ENCODE measurements around the gene TARS3. TPM values are rescaled to one million over a fixed set of nuclear protein-coding genes. Genes with fewer than 3 reads are reported as not detected.

TARS3 gene
- total and polyA plus RNA-seq, 8 donors, result 3.4 to 53.1 (median 15.6) TPM

DNA sequence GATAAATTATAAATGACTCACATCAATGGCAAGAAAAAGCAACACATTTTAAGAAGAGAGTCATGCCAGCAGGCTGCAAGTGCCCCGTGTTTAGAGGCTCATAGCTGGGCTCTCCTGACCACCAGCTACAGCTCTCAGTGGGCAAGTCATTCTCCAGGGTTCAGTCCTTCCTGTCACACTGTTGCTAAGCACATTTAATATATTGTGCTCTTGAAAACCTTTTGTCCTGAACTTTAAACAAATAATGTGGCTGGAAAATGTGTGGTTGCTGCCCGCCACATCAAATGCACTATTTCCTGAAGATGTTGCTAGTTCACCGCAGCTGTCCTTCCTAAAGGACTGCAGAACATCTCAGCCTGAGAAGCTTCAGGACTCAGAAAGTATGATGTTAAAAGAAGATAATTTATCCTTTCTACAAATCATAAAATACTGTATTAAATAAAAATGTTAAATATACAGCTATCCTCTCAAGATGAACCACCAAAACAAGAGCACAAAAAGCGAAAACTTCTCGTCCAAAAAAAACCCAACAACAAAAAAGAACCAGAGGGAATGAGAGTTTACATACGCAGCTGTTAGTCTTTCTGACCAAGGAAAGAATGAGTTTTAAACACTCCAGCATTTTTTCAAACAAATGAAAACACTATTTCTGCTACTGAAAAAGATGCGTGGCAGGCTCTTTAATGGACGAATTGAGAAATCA lies 951 bp downstream of the TARS3 start:
- Histone ChIP-seq H3K9me3 (no peaks in the 10 kb centered on the region), H3K27me3 (no peaks in the 10 kb centered on the region), H3K27ac (peak overlapping the region; percentile 93 to 100 (median 95)), H3K36me3 (peaks cover 11 to 37% (median 36%) of the 10 kb centered on the region in 4 donors), H3K4me1 (peaks cover 0 to 23% (median 16%) of the 10 kb centered on the region in 4 donors), H3K4me3 (peak overlapping the region; percentile 84 to 94 (median 88))
- peak in 1 of 2 donors; percentile 53 for DNase-seq
- TF ChIP-seq CTCF (IDR thresholded peaks at IDR 0.05), result no peak
- TF ChIP-seq POLR2AphosphoS5 (IDR thresholded peaks at IDR 0.05), result peak in 1 of 3 donors; percentile 17
- no peak for TF ChIP-seq POLR2A (IDR thresholded peaks at IDR 0.05)
- 2 to 4% (median 4%) methylated on average over 8 of the region's 8 CpGs for WGBS, 5 donors
- intact Hi-C loops (cut with DNase I; ENCODE audit: low total_unique reads), result no loop called here

DNA sequence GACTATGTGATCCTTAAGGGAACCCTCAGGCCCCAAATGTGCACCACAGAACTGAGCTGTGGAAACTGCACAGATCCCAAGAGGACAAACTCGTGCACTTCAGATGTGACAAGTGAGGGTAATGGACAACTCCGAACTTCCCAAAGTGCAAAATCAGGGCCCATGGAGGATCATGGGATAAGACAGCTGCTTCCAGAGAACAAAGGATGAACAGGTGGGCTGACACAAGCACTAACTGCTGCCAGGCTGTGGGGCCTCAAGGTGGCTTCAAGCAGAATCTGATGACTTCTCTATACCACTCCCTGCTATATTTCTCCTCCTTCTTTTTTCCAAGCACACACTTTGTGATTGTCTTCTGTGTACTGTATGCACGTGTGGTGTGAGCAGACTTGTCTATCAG lies 5.4 kb downstream of the TARS3 start:
- no peak for DNase-seq
- H3K4me1 ChIP-seq, result peaks cover 0 to 31% (median 12%) of the 10 kb centered on the region in 4 donors
- intact Hi-C loops (cut with DNase I; ENCODE audit: low total_unique reads), result no loop called here
- 87 to 91% (median 90%) methylated on average over 3 of the region's 3 CpGs for WGBS, 5 donors
- H3K36me3 ChIP-seq, result peaks cover 13 to 71% (median 61%) of the 10 kb centered on the region in 4 donors
- H3K27ac ChIP-seq, result no peak overlapping the region
- no peaks in the 10 kb centered on the region for H3K9me3 ChIP-seq
- H3K4me3 ChIP-seq, result no peak overlapping the region
- no peaks in the 10 kb centered on the region for H3K27me3 ChIP-seq
- TF ChIP-seq EP300 (IDR thresholded peaks at IDR 0.05), result no peak
- TF ChIP-seq POLR2A (IDR thresholded peaks at IDR 0.05), result no peak
- no peak for TF ChIP-seq CTCF (IDR thresholded peaks at IDR 0.05)
- TF ChIP-seq POLR2AphosphoS5 (IDR thresholded peaks at IDR 0.05), result no peak

- H3K9me3 ChIP-seq, result no peaks in the 10 kb centered on the region
- peaks cover 0 to 1% (median 0%) of the 10 kb centered on the region in 4 donors for H3K4me1 ChIP-seq
- TF ChIP-seq CTCF (IDR thresholded peaks at IDR 0.05) (no peak), POLR2A (IDR thresholded peaks at IDR 0.05) (no peak), EP300 (IDR thresholded peaks at IDR 0.05) (no peak), POLR2AphosphoS5 (IDR thresholded peaks at IDR 0.05) (no peak)
- 81 to 93% (median 92%) methylated on average over 5 to 6 of the region's 6 CpGs for WGBS, 5 donors
- peaks cover 31 to 90% (median 83%) of the 10 kb centered on the region in 4 donors for H3K36me3 ChIP-seq
- no peaks in the 10 kb centered on the region for H3K27me3 ChIP-seq
- no peak overlapping the region for H3K4me3 ChIP-seq
- H3K27ac ChIP-seq, result no peak overlapping the region
- no peak for DNase-seq
- intact Hi-C loops (cut with DNase I; ENCODE audit: low total_unique reads), result no loop called here
These were observed 12.2 kb downstream of the TARS3 start for GRCh38 chr15:101712078-101712477.

GRCh38 chr15:101710806-101711205 lies 13.5 kb downstream of the TARS3 start:
- peaks cover 34 to 95% (median 90%) of the 10 kb centered on the region in 4 donors for H3K36me3 ChIP-seq
- intact Hi-C loops (cut with DNase I; ENCODE audit: low total_unique reads), result no loop called here

More at GRCh38 chr15:101710806-101711205, 13.5 kb downstream of the TARS3 start:
- WGBS, 5 donors, result 83 to 88% (median 86%) methylated on average over 6 of the region's 6 CpGs
- TF ChIP-seq CTCF (IDR thresholded peaks at IDR 0.05), result no peak
- TF ChIP-seq POLR2A (IDR thresholded peaks at IDR 0.05), result no peak
- TF ChIP-seq EP300 (IDR thresholded peaks at IDR 0.05), result no peak
- TF ChIP-seq POLR2AphosphoS5 (IDR thresholded peaks at IDR 0.05), result no peak
- no peak for DNase-seq
- no peaks in the 10 kb centered on the region for H3K4me1 ChIP-seq
- H3K9me3 ChIP-seq, result no peaks in the 10 kb centered on the region
- H3K27ac ChIP-seq, result no peak overlapping the region
- H3K27me3 ChIP-seq, result no peaks in the 10 kb centered on the region
- no peak overlapping the region for H3K4me3 ChIP-seq

Data from stomach (tissue), 9 donors.